ENCODE results near the gene NADK2. TPM values are rescaled to one million over a fixed set of nuclear protein-coding genes. Genes with fewer than 3 reads are reported as not detected.

The NADK2 gene
- total RNA-seq, 1 experiment from 2014 or later: 21.2 TPM

DNA sequence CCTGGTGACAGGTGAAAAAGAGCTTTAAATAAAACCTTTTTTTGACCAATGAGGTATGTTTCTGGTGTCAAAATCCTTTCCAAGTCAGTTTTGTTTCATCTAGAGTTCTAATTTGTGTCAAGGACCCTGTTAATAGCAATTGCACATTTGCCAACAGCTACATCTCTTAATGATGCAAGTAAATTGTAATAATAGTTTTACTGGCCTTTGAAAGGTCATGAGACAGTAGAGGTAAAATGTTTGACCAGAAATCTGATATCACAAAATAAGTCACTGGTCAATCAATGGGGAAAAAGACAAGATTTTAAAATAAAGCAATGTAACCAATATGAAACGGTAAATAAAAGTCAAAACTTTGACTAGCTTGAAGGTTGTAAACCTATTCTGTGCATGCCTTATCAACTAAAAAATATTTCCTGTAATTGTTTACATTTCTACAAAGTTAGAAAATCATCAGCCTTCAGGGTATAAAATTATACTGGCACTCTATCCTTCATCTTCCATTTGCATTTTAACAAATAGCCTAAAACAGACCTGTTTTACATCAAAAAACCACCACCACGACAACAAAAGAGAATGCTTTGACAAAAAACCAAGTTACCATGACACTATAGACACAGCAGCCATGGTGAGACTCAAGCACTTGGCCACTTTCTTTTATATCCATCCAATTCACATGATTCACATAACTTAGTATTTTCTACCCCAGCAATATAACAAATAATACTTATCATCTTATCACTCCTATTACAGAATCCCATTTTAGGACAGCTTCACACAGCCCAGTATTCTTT lies 3.0 kb downstream of the NADK2 start (continued):
- TF ChIP-seq, protein P1, sequence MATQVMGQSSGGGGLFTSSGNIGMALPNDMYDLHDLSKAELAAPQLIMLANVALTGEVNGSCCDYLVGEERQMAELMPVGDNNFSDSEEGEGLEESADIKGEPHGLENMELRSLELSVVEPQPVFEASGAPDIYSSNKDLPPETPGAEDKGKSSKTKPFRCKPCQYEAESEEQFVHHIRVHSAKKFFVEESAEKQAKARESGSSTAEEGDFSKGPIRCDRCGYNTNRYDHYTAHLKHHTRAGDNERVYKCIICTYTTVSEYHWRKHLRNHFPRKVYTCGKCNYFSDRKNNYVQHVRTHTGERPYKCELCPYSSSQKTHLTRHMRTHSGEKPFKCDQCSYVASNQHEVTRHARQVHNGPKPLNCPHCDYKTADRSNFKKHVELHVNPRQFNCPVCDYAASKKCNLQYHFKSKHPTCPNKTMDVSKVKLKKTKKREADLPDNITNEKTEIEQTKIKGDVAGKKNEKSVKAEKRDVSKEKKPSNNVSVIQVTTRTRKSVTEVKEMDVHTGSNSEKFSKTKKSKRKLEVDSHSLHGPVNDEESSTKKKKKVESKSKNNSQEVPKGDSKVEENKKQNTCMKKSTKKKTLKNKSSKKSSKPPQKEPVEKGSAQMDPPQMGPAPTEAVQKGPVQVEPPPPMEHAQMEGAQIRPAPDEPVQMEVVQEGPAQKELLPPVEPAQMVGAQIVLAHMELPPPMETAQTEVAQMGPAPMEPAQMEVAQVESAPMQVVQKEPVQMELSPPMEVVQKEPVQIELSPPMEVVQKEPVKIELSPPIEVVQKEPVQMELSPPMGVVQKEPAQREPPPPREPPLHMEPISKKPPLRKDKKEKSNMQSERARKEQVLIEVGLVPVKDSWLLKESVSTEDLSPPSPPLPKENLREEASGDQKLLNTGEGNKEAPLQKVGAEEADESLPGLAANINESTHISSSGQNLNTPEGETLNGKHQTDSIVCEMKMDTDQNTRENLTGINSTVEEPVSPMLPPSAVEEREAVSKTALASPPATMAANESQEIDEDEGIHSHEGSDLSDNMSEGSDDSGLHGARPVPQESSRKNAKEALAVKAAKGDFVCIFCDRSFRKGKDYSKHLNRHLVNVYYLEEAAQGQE (IDR thresholded peaks at IDR 0.05; ENCODE audit: low read depth): no peak
- TF ChIP-seq POLR2AphosphoS5 (IDR thresholded peaks at IDR 0.05; ENCODE audit: low read depth, low read length) (no peak), TCF7L2 (IDR thresholded peaks at IDR 0.05; ENCODE audit: borderline replicate concordance, extremely low read depth, insufficient read depth, insufficient read length) (no peak), EZH2 (IDR thresholded peaks at IDR 0.05) (no peak), EGR1 (IDR thresholded peaks at IDR 0.05; ENCODE audit: low read depth) (no peak), CBX3 (IDR thresholded peaks at IDR 0.05; ENCODE audit: low read depth) (no peak)
- TF ChIP-seq, protein P2, sequence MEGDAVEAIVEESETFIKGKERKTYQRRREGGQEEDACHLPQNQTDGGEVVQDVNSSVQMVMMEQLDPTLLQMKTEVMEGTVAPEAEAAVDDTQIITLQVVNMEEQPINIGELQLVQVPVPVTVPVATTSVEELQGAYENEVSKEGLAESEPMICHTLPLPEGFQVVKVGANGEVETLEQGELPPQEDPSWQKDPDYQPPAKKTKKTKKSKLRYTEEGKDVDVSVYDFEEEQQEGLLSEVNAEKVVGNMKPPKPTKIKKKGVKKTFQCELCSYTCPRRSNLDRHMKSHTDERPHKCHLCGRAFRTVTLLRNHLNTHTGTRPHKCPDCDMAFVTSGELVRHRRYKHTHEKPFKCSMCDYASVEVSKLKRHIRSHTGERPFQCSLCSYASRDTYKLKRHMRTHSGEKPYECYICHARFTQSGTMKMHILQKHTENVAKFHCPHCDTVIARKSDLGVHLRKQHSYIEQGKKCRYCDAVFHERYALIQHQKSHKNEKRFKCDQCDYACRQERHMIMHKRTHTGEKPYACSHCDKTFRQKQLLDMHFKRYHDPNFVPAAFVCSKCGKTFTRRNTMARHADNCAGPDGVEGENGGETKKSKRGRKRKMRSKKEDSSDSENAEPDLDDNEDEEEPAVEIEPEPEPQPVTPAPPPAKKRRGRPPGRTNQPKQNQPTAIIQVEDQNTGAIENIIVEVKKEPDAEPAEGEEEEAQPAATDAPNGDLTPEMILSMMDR (IDR thresholded peaks at IDR 0.05 in 2 of 3, conservative IDR thresholded peaks at IDR 0.05 in 1 of 3; ENCODE audit: borderline replicate concordance in 1 of 3, insufficient read depth in 1 of 3, low read depth in 2 of 3, low read length in 2 of 3): no peak

Measured in HCT116 (cell line).